Hepatic stellate cell (primary cell): ENCODE measurements around the gene NECTIN1.

Source experiments
- DNase-seq: peaks from one replicate; pipeline ENCODE4 v3.0.0; 2011; ENCODE audit warnings: low spot score

NECTIN1 gene

DNA sequence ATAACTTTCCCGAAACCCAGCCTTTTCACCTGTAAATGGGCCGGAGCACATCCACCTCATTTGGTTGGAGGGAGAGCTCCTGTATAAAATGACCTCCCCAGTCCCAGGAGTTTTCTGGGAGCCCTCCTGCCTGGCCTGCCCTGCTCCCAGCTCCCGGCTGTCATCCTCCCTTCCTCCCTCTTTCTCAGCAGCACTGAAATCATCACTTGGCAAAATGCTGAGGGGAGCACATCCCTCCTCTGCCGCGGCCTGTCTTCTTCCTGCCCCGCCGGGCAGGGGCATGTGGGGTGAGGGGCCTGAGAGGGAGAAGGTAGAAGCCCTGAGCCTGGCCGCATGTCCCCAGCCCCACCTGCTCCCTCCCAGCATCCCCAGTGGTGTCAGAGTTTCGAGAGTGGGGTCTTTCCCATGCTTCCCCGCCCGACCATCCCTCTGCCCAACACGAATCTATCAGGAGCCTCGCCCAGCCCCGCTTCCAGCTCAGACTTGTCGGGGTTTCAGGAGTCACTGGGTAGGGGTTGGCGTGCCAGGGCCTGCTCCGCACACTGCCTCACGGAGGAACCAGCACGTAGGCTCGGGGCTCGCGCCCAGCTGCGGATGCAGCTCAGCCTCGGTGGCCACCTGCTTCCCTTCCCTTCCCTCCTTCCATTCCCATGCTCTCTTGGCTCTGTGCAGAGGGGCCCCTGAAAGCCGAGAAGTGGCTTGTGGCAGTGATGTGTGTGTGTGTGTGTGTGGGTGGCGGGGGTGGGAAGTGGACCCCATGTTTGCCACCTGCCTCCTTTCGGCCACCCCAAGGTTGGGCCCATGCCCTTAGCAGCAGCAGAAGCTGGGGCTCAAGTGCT lies 37.1 kb downstream of the NECTIN1 start:
- DNase-seq, result no peak

DNA sequence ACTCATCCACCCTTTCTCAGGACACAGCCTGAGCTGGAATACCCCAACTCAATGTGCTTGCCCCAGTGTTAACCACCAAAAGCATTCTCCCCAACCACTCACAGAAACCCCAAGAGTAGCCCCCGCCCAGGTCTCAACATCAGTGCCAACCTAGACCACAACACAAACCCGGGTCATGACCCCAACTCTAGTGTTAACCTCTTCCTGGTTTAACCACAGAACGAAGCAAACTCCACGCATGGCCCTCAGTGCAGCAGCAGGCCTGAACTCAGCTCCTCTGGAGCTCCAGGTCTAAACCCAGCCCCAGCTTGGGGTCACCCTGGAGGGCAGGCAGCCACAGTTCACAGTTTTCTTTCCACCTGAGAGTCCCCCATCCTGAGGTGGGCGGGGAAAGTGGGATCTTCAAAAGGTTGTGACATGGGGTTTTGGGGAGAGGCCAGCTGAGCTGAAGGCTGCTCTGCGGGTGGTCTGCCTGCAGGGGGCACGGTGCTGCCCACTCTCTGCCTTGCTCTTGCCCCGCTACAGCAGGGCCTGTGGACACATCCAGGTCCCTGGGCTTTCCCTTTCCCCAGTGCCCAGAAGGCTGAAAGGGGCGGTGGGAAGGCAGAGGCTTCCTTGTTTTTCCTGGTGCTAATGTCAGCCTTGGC lies 37.9 kb downstream of the NECTIN1 start:
- no peak for DNase-seq

DNA sequence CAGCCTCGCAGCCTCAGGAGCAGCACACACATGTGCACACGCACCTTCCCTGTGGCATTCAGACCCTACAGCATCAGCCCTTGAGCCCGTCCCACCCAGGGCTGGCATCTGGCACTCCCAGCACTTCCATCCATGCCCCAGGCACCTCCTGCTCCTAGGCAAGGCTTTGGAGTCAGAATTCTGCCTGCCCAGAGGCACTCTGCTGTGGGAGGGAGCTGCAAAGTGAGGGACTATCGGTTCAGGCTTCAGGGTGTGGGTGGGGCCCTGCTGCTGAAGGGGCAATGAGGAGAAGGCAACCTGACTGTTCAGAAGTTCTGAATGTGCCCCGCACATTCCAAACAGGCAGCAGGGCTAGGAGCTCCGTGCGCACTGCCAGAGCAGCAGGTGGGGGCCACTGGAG lies 39.7 kb downstream of the NECTIN1 start:
- DNase-seq, result no peak

DNA sequence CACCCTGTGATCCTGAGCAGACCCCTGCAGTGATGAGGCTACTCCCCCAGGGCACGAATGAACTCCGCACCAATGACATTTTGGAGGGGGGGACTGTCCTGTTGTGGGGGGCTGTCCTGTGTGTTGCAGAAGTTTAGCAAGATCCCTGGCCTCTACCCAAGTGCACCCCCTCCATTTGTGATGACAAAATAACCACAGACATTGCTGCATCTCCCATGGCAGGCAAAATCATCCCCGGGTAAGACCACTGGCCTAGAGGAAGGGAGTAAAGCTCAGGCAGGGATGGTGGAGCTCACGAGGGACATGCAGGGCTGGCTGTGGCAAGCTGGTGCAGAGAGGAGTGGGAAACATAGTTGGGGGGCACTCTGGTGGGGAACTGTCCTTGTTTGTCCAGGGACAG lies 40.6 kb downstream of the NECTIN1 start:
- no peak for DNase-seq

DNA sequence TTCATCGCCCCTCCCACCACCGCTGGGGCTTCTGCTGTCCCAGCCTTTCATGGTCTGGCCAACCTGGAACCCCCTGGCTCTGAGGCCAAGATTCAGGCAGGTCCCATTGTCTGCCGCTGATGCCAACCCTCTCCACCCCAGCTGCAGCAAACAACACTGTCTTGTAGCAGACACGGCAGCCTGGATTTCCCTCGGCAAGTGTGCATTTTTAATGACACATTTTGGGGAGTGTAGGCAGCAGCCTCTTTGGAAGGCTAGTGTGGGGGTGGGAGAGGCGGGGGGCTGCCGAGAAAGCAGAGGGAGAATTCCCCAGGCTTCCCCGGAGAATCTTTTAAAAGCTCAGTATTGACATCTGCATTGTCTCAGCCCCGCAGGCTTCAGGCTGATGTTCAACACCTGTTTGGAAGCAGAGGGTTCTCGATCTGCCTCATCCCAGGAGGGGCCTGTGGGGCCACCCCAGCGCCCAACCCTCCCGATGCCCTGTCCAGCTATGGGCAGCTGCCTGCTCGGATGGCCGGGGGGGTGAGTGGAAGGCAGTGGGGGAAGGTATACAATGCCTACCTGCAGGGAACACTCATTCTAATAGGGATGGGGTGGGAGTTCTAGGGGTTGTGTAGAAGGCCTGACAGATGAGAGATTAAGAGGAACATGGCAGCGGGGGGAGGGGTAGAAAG lies 41.5 kb downstream of the NECTIN1 start:
- no peak for DNase-seq

DNA sequence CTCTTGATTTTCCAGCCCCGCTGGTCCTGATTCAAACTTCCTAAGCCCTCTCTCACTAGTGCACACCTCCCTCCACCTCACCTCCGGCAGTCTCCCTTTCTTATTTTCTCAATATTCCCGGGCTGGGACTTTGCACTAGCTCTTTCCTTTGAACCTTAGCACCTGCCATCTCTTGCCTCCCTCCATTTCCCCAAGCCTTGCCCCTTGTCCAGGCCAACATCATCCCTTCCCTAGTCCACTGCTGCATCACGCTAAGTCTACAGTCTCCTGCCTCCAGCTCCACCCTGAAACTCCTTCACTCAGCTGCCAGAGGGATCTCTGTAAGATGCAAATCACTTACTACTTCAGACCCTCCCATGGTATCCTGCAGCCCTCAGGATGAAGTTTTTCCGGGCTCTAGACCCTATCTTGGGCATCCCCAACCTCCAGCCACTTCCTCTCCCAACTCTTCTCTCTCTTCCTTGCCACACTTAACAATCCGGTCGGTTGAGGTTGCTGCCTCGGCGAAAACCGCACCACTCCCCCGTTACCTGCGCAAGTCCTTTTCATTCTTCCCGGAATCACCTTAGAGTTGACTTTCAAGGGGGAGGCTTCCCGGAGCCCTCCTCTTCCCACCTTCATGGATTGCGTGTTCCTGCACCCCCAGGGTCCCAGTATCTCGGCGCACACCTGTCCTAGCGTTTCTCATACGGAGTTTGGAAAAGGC lies 42.7 kb downstream of the NECTIN1 start:
- DNase-seq, result no peak

DNA sequence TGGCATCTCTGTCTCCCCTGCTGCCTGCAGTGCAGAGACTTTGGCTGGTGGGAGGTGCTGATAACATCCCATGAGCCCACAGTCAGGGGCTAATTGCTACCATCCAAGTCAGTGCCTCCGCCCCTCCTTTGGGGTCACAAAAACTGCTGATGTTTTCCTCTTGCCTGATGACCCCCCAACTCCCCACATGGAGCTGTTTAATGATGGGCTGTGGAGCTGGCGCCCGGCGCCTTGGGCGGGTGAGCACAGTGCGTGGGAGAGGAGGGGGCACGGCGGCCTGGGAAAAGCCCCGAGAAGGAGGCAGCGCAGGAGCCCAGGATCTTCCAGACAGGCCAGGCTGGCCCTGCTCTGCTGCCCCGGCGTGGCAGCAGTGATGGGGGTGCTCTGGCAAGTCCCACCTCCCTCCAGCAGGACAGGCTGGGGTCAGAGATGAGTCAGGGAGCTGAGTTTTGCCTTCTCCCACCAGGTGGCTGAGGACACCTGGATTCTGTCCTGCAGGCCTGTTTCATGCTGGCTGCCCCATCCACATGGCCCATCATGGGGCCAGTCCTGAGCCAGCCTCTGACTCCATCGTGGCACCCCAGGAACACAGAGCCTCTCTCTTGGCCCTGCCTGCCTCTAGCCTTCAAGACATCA lies 43.8 kb downstream of the NECTIN1 start:
- DNase-seq, result no peak

DNA sequence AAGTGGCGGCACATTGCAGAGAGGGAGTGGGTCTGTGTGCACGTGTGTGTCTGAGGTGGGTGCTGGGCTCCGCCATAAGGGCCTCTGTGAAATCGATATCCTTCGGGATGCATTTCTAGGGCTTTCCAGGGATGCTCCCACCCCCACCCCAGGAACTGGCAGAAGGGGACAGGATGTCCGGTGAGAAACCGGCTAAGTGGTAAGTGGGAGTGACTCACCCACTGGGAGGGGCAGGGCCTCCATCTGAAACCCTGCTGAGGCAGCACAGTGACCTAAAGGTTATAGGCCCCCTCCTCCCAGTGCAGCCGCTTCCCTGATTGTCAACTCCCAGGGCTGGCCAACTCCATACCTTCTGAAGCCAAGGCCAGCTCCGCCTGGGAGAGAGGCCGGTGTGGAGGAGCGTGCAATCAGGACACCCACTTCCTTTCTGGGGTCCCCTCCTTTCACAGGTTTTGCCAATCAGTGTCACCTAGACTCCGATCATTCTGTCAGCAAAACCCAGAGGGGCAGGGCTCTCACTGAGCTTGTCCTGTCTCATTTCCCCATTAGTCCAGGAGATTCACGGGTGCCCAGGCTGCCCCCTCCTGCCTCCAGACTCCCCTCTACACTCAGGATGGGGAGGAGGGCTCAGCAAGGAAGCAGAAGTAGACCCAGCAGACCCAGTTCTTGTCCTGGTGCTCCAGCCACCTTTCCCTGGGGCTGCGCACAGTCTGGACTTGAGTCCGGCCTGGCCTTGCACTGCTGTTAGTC lies 44.5 kb downstream of the NECTIN1 start:
- DNase-seq, result peak; percentile 90

DNA sequence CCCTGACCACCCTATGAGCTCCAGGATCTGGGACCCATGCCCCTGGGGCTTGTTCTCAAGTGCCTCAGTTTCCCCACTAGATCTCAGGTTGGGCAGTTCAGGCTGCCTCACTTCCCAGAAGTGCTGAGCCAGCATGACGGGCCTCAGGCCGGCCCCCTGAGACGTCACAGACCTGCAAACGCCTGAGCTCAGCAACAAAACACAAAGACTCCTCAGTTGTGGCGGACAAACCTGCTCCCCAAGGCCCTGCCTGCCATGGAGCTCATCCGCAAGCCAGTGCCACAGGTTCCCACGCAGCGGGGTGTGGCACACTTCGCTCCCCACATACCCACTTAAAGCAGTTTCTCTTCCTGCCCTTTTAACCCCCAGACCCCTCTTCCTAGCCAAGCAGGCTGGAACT lies 45.2 kb downstream of the NECTIN1 start:
- no peak for DNase-seq

DNA sequence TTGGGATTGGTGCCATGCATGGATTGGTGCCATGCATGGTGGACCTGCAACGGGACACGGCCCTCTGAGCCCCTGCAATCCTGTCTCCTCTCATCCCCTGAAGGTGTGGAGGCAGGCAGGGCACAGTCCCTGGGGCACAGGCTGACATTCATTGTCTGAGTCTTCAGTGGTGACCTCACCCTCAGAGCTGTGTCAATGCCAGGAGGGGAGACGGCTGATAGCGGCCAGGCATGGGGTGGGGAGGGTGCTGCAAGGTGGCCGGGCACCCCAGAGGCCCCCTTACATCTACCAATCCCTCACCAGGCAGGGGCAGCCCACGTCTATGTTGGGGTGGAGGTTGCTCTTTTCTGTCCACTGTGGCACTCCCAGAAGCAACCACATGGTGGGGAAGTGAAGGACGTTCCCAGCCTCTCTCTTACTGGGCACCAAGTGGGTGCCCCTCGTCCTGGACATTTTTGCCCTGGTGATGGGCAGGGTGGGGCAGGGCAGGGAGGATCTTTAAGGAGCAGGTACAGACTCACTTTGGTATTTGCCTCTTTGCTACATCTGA lies 47.6 kb downstream of the NECTIN1 start:
- DNase-seq, result no peak

DNA sequence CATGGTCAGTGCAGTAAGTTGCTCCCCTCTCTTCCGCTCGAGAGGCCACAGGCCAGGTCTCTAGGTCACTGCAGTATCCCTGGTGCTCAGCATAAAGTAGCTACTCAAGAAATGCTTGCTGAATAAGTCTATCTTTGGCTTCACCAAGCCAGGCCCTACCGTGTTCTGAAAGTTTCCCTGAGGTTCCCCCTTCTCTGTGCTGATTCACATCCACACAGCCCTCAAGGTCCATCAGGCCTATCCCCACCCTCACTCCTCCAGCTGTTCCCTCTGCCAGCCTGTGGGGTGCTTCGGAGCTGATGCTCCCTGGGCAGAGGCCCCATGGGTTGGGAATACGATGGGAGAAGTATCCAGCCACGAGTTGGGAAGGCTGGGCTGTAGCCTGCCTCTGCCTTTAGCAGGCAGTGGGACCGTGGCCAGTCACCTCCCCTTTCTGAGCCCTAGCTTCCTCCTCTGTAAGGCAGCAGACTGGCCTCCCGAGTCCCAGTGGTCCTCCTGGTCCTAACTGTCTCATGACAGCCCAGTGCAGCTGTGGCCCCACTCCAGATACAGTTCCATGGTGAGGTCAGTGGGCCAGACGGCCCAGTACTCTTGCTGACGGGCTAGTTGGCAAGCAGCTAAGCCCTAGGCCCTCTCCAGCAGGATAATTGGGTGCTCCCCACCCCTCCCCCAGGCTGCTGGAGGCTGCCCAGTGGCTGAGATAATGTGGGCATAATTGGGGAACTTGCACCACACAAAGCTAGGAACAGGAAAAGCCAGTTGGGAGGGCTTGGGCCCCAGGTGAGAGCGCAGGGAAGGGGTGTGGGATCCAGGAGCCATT lies 48.2 kb downstream of the NECTIN1 start:
- no peak for DNase-seq

DNA sequence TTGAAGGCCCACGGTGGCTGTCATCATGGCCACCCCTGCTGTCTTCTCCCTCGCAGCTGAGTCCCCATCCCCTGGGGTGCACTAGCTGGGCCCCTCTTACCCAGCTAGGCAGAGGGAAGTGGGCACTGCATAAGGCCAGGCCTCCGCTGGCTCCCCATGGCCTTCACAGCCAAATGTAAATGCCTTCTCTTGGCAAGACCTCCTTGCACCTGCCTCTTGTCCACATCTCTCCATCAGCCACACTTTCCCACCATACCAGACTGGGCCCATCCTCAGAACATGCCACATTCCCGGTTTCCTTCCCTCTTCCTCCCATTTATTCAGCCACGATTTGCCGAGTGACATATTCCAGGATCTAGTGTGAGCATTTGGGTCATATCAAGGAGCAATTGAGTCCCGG lies 49.7 kb downstream of the NECTIN1 start:
- no peak for DNase-seq

DNA sequence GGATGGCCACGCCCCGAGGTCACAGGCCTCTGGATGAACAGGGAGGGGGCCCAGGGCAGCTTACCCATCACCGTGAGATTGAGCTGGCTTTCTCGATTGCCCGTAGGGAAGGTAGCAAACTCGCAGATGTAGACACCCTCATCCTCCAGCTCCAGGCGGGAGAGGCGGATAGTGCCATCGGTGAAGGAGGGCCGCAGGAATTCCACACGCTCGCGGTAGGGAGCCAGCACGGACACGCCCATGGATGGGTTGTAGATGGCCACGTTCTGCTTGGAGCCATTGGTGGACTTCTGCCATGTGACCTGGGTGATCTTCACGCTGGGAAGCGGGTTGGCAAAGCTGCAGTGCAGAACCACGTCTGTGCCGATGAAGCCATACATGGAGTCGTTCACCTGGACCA lies 50.6 kb downstream of the NECTIN1 start:
- DNase-seq, result no peak

DNA sequence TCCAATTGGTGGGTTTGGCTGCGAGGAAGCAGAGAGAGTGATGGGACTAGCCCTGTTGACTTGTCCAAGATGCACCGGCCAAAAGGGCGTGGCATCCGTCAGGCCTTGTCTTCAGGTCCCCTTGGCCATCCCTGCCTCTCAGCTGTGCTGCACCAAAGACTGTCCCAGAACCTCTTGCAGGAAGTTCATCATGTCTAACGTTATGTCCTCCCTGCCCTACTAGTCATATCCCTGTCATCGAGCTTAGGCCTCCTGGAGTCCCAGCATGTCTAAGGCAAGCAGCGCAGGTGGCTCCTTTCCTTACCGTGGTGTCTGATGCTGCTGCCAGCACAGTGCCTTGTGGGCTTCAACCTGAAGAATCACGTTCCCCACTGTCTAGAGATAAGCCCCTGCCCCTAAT lies 51.2 kb downstream of the NECTIN1 start:
- no peak for DNase-seq

DNA sequence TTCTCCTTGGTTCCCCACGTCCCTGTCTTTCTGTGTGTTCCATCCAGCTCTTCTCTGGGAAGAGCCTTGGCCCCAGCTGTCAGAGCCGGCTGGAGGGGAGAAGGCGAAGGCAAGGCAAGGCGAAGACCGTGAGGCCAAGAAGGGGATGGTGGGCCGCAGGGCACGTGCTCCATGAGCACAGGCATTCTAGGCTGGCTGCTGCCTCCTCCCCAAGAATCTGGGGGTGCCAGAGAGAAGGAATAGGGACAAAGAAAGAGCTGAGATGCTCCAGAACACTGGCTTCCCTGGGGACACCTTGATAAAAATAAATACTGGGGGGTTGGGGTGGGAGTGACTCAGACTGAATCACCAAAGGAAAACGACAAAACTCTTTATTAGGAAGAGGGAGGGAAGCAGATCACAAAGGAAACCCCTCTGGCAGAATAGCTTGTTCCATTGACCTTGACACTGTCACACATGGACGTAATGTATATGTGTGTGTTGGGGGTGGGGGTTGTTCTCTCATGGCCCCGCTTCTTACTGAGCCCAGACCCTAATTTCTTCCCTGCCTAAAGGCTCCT lies 52.5 kb downstream of the NECTIN1 start:
- DNase-seq, result peak; percentile 69

DNA sequence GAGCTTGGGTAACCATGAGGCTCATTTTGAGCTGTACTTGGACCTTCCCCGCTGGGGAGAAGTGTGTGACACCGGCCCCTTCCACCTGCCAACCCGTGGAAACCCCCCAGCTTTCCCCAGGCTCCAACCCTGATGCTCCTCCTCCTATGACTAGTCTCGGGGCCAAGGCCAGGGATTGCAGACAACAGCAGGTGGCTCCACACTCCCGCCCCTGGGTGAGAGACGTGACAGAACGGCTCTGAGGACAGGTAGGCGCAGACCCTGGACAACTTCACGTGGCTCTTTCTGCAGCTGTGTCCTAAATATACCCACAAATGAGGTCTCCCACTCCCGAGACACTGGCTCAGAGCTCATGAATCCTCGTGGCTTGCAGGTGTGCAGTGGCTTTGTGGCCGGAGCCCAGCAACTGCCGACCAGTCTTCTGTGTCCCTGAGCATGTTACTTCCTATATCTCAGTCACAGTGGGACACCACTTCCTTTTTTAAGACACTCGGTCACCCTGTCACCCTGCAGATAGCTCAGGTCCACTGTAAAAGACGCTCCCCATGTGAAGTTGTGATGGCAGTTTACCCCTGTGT lies 55.2 kb downstream of the NECTIN1 start:
- no peak for DNase-seq

DNA sequence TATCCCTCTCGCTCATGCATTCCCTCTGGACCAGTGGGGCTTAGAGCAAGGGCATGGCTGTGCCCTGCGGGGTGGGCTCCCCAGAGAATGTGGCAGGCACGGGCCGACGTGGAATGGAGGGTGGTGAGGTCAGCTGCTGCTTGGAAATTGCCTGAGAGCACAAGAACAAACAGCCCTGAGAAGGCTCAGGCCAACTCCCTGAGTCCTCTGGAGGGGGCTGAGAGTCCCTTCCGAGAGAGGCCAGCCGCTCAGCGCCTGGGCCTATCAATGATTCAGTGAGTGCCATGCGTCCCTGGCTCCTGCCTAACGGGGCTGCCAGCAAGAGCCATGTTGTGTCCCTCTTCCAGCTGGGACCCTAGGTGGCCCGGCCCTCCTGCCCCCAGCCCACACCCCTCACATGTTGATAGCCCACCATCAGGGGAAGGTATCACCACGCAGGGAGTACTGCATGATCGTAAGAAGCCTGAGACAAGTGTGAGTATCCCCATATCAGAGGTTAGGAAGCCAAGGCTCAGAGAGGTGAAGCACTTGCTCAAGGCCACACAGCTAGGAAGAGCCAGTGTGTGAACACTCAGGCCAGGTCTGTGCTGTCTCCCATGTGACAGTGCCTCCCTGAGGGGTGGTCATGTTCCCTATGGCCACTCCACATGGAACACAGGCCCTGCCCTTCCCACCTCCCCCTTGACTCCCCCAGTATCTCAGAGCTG lies 55.8 kb downstream of the NECTIN1 start:
- DNase-seq, result no peak

DNA sequence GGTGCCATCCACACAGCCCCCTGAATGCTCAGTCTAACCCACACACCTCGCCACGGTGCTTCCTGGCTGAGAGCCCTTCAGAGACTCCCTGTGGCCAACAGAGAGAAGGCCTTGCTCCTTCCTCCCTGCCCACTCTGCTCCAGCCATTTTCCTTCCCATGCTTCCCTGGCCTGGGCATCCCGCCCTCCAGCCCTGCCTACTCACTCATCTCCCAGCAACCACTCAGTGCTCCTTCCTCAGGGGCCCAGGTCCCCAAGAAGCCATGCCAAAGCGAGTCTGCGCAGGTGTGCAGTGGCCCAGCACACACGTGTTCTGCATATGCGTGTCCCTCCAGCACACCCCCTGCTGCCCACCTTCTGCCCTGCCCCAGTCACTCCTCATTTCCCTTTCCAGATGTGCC lies 56.4 kb downstream of the NECTIN1 start:
- no peak for DNase-seq

DNA sequence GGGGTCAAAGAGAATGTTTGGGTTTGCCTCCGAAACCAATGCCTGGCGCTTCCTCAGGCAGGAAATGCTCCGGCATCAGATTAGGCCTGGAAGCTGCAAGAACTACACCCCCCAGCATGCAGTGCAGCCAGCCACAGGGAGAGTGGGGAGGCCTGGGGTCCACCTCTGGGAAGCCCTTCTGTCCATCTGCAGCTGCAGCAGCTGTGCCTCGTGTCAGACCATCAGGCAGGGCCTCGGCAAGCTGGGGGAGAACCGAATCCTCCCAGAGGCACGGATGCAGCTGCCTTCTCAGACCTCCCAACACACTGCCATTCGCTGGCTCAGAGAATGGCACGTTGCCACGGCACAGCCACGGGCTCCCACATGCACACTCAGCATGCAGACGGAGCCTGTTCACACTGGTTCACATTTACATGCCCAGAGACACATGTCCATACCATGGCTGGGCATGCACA lies 57.4 kb downstream of the NECTIN1 start:
- peak; percentile 69 for DNase-seq
